ENCODE data around the gene ACTRT2. TPM values are rescaled to one million over a fixed set of nuclear protein-coding genes. Genes with fewer than 3 reads are reported as not detected.
A peak's percentile ranks its signal among the peaks of the same experiment; 100 is the strongest.

Gene ACTRT2
- total and polyA plus RNA-seq, 10 donors, result not detected

- TF ChIP-seq POLR2AphosphoS5 (IDR thresholded peaks at IDR 0.05) (no peak), CTCF (IDR thresholded peaks at IDR 0.05 in 8 of 11, conservative IDR thresholded peaks at IDR 0.05 in 3 of 11) (no peak), POLR2A (IDR thresholded peaks at IDR 0.05) (no peak)
- H3K27me3 ChIP-seq (replicated peaks in 1 of 7), result peaks cover 0 to 66% (median 20%) of the 10 kb centered on the region in 7 donors
- peaks cover 0 to 31% (median 4%) of the 10 kb centered on the region in 6 donors for H3K4me1 ChIP-seq
- peak; percentile 53 for DNase-seq
- intact Hi-C loops (cut with DNase I; ENCODE audit: low total_unique reads), result no loop called here
- 73 to 81% (median 79%) methylated on average over 25 of the region's 25 CpGs for WGBS, 5 donors
- H3K36me3 ChIP-seq, result no peaks in the 10 kb centered on the region
- H3K27ac ChIP-seq, result no peak overlapping the region
- H3K9me3 ChIP-seq, result no peaks in the 10 kb centered on the region
- H3K4me3 ChIP-seq, result no peak overlapping the region
These were observed 11.9 kb downstream of the ACTRT2 start for GRCh38 chr1:3033040-3033789.

- H3K4me1 ChIP-seq, result peaks cover 0 to 31% (median 4%) of the 10 kb centered on the region in 6 donors
- no peak for TF ChIP-seq CTCF (IDR thresholded peaks at IDR 0.05 in 8 of 11, conservative IDR thresholded peaks at IDR 0.05 in 3 of 11)
- TF ChIP-seq POLR2A (IDR thresholded peaks at IDR 0.05), result no peak
- no peak for TF ChIP-seq POLR2AphosphoS5 (IDR thresholded peaks at IDR 0.05)
- no peak overlapping the region for H3K4me3 ChIP-seq
- peaks cover 0 to 66% (median 16%) of the 10 kb centered on the region in 7 donors for H3K27me3 ChIP-seq (replicated peaks in 1 of 7)
- H3K9me3 ChIP-seq, result no peaks in the 10 kb centered on the region
- H3K36me3 ChIP-seq, result no peaks in the 10 kb centered on the region
- WGBS, 5 donors, result 74 to 81% (median 76%) methylated on average over 4 of the region's 4 CpGs
- H3K27ac ChIP-seq, result no peak overlapping the region
- intact Hi-C loops (cut with DNase I; ENCODE audit: low total_unique reads), result no loop called here
- DNase-seq, result no peak
These were observed 12.5 kb downstream of the ACTRT2 start for GRCh38 chr1:3033790-3034090.

GRCh38 chr1:3034162-3034561, 12.9 kb downstream of the ACTRT2 start:
- Histone ChIP-seq H3K27ac (no peak overlapping the region), H3K9me3 (no peaks in the 10 kb centered on the region), H3K27me3 (replicated peaks in 1 of 7) (peaks cover 0 to 66% (median 13%) of the 10 kb centered on the region in 7 donors), H3K4me3 (no peak overlapping the region), H3K4me1 (peaks cover 0 to 31% (median 4%) of the 10 kb centered on the region in 6 donors), H3K36me3 (no peaks in the 10 kb centered on the region)
- intact Hi-C loops (cut with DNase I; ENCODE audit: low total_unique reads), result no loop called here
- WGBS, 5 donors, result 67 to 83% (median 80%) methylated on average over 7 of the region's 7 CpGs
- TF ChIP-seq POLR2A (IDR thresholded peaks at IDR 0.05) (no peak), POLR2AphosphoS5 (IDR thresholded peaks at IDR 0.05) (no peak), CTCF (IDR thresholded peaks at IDR 0.05 in 8 of 11, conservative IDR thresholded peaks at IDR 0.05 in 3 of 11) (no peak)
- peak; percentile 38 for DNase-seq

GRCh38 chr1:3034728-3035562, 13.7 kb downstream of the ACTRT2 start:
- H3K9me3 ChIP-seq, result no peaks in the 10 kb centered on the region
- TF ChIP-seq POLR2AphosphoS5 (IDR thresholded peaks at IDR 0.05), result peak in 1 of 3 donors; percentile 5
- TF ChIP-seq POLR2A (IDR thresholded peaks at IDR 0.05), result no peak
- no peak for TF ChIP-seq CTCF (IDR thresholded peaks at IDR 0.05 in 8 of 11, conservative IDR thresholded peaks at IDR 0.05 in 3 of 11)

More at GRCh38 chr1:3034728-3035562, 13.7 kb downstream of the ACTRT2 start:
- Histone ChIP-seq H3K36me3 (no peaks in the 10 kb centered on the region), H3K4me1 (peaks cover 0 to 31% (median 4%) of the 10 kb centered on the region in 6 donors), H3K27me3 (replicated peaks in 1 of 7) (peaks cover 0 to 58% (median 6%) of the 10 kb centered on the region in 7 donors), H3K4me3 (no peak overlapping the region), H3K27ac (no peak overlapping the region)
- DNase-seq, result peak; percentile 46
- 64 to 84% (median 72%) methylated on average over 10 to 14 of the region's 14 CpGs for WGBS, 5 donors
- intact Hi-C loops (cut with DNase I; ENCODE audit: low total_unique reads), result no loop called here
